WTC11 (cell line): ENCODE measurements around the gene TTC7B.

Experiments used
- ATF1 ChIP-seq: sonication (generic); formaldehyde crosslinking; IDR thresholded peaks from 2 replicates; pipeline ENCODE4 v1.8.1; 2023; ENCODE audit warnings: mild to moderate bottlenecking, moderate library complexity, missing genetic modification reagents
- CBFB ChIP-seq: sonication (generic); formaldehyde crosslinking; IDR thresholded peaks from 2 replicates; pipeline ENCODE4 v1.8.1; 2022; ENCODE audit warnings: mild to moderate bottlenecking, low read depth, missing genetic modification reagents
- ELF4 ChIP-seq: sonication (generic); formaldehyde crosslinking; IDR thresholded peaks from 2 replicates; pipeline ENCODE4 v1.8.1; 2022; ENCODE audit warnings: low read depth, mild to moderate bottlenecking, moderate library complexity, missing genetic modification reagents
- EMX1 ChIP-seq: fragments of 250-450 bp; sonication (Bioruptor Pico); IDR thresholded peaks from 2 replicates; pipeline ENCODE4 v1.8.0; 2021; ENCODE audit warnings: mild to moderate bottlenecking
- FOXP1 ChIP-seq: sonication (generic); formaldehyde crosslinking; IDR thresholded peaks from 2 replicates; pipeline ENCODE4 v1.8.0; 2022; ENCODE audit warnings: missing genetic modification reagents, mild to moderate bottlenecking, moderate library complexity, borderline replicate concordance
- GTF2I ChIP-seq: fragments of 250-450 bp; sonication (Bioruptor Pico); conservative IDR thresholded peaks from 2 replicates; pipeline ENCODE4 v1.4.0; 2021; ENCODE audit warnings: mild to moderate bottlenecking
- HMGXB4 ChIP-seq: sonication (generic); formaldehyde crosslinking; IDR thresholded peaks from 2 replicates; pipeline ENCODE4 v1.8.1; 2023; ENCODE audit warnings: mild to moderate bottlenecking, moderate library complexity, missing genetic modification reagents
- MAX ChIP-seq: sonication (generic); formaldehyde crosslinking; IDR thresholded peaks from 2 replicates; pipeline ENCODE4 v1.8.0; 2022; ENCODE audit warnings: mild to moderate bottlenecking, missing genetic modification reagents
- NR2C2 ChIP-seq: sonication (generic); formaldehyde crosslinking; IDR thresholded peaks from 2 replicates; pipeline ENCODE4 v1.8.0; 2022; ENCODE audit warnings: mild to moderate bottlenecking, missing genetic modification reagents
- RELA ChIP-seq: sonication (generic); formaldehyde crosslinking; IDR thresholded peaks from 2 replicates; pipeline ENCODE4 v1.8.1; 2022; ENCODE audit warnings: missing genetic modification reagents, mild to moderate bottlenecking, borderline replicate concordance
- USF2 ChIP-seq: sonication (generic); formaldehyde crosslinking; IDR thresholded peaks from 2 replicates; pipeline ENCODE4 v1.8.1; 2023; ENCODE audit warnings: mild to moderate bottlenecking, missing genetic modification reagents, moderate library complexity
- ZNF281 ChIP-seq: sonication (generic); formaldehyde crosslinking; IDR thresholded peaks from 2 replicates; pipeline ENCODE4 v1.8.0; 2023; ENCODE audit warnings: mild to moderate bottlenecking, missing genetic modification reagents
- TF ChIP-seq, protein P1 (sequence below): fragments of 200-600 bp; IDR thresholded peaks from 2 replicates; pipeline ENCODE4 v1.8.0; 2022; ENCODE audit warnings: antibody characterized with exemption

GRCh38 chr14:90722590-90722989 lies 93.6 kb downstream of the TTC7B start:
- TF ChIP-seq ATF1 (no peak), MAX (CRISPR knock-in tag) (no peak), GTF2I (CRISPR knock-in tag) (no peak), EMX1 (CRISPR knock-in tag) (no peak), ELF4 (CRISPR knock-in tag) (no peak), USF2 (CRISPR knock-in tag) (no peak), CBFB (CRISPR knock-in tag) (no peak), ZNF281 (CRISPR knock-in tag) (no peak), FOXP1 (CRISPR knock-in tag) (no peak), RELA (CRISPR knock-in tag) (no peak), HMGXB4 (CRISPR knock-in tag) (no peak), NR2C2 (no peak)
- TF ChIP-seq, protein P1, sequence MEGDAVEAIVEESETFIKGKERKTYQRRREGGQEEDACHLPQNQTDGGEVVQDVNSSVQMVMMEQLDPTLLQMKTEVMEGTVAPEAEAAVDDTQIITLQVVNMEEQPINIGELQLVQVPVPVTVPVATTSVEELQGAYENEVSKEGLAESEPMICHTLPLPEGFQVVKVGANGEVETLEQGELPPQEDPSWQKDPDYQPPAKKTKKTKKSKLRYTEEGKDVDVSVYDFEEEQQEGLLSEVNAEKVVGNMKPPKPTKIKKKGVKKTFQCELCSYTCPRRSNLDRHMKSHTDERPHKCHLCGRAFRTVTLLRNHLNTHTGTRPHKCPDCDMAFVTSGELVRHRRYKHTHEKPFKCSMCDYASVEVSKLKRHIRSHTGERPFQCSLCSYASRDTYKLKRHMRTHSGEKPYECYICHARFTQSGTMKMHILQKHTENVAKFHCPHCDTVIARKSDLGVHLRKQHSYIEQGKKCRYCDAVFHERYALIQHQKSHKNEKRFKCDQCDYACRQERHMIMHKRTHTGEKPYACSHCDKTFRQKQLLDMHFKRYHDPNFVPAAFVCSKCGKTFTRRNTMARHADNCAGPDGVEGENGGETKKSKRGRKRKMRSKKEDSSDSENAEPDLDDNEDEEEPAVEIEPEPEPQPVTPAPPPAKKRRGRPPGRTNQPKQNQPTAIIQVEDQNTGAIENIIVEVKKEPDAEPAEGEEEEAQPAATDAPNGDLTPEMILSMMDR: no peak
